PC-9 (cell line): ENCODE results near the gene NLE1.

Source experiments
- CTCF ChIP-seq: fragments of 200-600 bp; sonication (generic); conservative IDR thresholded peaks from 2 replicates; pipeline ENCODE4 v1.6.1; 2017; ENCODE audit warnings: mixed run types, antibody characterized with exemption, mild to moderate bottlenecking, moderate library complexity
- EZH2 ChIP-seq: fragments of 200-600 bp; sonication (generic); IDR thresholded peaks from 2 replicates; pipeline ENCODE4 v1.8.0; 2017; ENCODE audit warnings: antibody characterized with exemption, low read depth

GRCh38 chr17:35187481-35187880 lies 45.4 kb upstream of the NLE1 start:
- no peak for TF ChIP-seq CTCF
- TF ChIP-seq EZH2 = no peak
